NCI-H510A (cell line): ENCODE measurements around the gene MRPL34.

Source experiments
- DNase-seq: peaks from one replicate; lab custom pipeline; 2025; lab: John Stamatoyannopoulos, UW

Gene MRPL34

DNA sequence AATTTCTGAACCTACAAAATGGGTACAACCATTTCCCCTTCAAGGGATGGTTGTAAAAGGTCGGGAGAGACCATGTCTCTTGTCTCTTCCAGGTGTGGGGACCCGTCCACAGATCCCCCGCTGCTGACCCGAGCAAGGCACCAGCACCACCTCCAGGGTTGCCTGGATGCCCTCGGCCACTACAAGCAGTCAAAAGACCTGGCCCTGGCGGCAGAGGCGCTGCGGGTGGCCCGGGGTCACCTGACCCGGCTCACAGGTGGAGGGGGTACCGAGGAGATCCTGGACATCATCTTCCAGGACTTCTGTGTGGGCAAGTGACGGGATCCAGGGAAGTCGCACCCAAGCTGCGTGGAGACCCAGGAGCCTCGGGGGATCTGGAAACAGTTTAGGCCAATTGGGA, 35.7 kb downstream of the MRPL34 start:
- no peak for DNase-seq

DNA sequence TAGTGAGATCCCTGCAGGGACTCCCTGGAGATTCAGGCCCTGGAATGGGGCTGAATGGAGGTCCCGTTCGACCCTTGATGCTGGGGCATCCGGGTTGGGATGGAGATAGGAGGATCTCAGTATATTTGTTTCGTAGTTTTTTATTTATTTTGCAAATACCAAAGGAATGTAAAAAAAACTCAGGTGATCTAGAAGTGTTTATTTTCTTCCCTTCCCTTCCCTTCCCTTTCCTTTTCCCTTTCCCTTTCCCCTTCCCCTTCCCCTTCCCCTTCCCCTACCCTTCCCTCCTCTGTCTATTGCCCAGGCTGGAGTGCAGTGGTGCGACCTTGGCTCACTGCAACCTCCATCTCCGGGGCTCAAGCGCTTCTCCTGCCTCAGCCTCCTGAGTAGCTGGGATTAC, 36.2 kb downstream of the MRPL34 start:
- no peak for DNase-seq

DNA sequence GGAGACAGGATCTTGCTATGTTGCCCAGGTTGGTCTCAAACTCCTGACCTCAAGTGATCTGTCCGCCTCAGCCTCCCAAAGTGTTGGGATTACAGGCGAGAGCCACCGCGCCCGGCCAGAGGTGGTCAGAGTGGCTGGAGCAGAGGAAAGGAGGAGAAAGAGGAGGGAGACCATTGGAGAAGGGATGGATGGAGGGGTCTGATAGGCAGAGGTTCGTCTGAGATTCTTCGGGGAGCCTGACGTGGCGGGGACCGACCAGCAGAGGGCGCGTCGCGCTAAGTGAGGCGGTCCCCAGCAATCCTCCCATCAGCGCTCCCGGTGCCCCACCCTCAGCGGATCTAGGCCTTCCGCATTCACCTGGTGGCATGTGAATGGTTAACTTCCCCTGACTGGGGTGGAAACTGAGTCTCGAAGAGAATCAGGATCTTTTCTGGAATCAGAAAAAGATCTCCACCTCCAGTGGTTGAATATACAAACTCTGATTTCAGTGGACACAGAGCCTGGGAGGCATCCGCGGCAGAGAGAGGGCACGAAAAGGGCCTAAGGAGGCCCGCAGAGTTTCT, 40.5 kb downstream of the MRPL34 start:
- DNase-seq, result no peak

DNA sequence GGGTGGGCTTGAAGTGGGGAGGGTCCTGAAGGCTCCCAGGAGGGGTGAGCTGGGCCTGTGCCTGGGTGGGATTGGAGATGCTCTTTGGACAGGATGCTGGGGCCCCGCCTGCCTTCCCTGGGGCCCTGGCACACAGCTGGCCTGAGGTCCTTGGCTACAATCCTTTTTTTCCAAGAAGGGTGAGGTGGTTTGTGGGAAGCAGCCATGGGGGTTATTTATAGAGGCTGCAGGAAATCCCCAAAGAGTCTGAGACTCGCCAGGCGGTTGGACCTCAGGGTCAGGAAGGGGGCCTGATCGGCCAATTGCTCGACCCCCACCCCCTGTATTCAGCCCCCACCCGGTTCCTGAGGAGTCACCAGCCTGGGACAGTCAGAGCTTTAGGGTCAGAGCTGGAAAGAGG, 41.7 kb downstream of the MRPL34 start:
- no peak for DNase-seq

DNA sequence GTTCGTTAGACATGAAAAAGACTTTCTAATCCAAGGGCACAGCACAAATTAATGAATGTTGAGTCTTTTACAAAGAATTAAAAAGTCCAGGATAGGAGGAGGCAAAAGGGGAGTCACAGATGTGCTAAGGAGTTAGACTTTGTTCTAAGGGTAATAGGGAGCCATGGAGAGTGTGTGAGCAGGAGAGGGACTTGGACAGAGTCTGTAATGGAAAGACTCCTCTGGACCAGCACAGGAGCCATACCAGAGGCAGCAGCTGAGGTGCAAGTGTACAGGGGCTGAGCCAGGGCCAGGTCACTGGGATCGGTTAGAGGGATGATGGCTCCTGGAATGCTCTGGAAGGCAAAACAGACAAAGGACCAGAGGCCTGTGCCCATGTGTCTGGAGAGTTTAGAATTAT, 42.2 kb downstream of the MRPL34 start:
- no peak for DNase-seq

DNA sequence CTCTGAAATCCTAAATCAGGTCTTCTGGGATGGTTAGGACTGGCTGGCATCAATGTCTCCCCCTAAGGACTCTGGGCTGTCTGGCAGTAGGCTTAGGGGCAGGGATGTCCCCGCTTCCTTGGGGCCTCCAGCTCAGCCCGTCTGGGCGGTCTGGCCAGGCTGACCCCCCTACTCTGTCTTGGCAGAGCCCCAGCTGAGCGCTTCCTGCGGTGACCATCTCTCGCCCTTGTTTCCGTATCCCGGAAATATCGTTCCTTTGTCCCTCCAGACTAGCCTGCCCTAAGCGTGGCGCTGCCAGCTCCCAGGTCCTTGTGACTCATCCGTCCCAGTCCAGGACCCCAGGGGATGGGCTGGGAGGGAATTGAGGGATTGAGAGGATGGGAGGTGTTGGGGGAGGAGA, 43.0 kb downstream of the MRPL34 start:
- DNase-seq, result no peak

DNA sequence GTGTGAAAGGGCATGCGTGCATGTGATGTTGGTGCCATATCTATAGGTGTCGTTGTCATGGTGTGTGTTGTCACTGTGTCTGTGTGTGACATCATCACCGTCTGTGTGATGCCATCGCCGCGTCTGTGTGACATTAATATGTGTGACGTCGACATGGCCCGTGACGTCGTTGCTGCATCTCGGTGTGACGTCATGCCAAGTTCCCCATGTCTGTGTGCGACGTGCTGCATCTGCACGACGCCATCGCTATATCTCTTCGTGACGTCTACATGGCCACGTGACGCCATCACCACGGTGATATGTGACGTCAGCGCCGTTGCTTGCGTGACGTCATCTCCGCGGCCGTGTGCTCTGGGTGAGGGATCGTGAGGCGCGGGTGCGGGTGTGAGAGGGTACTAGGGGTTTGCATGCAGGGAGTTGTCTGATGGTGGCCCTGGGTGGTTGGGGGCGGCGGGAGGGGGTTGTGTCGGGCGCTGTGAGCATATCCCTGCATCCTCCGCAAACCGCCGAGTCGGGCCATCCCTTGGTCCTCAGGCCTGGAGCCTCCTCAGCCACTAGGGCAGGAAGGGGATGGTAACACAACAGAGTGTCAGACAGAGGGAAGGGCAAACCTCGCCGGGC, 46.3 kb downstream of the MRPL34 start:
- no peak for DNase-seq

DNA sequence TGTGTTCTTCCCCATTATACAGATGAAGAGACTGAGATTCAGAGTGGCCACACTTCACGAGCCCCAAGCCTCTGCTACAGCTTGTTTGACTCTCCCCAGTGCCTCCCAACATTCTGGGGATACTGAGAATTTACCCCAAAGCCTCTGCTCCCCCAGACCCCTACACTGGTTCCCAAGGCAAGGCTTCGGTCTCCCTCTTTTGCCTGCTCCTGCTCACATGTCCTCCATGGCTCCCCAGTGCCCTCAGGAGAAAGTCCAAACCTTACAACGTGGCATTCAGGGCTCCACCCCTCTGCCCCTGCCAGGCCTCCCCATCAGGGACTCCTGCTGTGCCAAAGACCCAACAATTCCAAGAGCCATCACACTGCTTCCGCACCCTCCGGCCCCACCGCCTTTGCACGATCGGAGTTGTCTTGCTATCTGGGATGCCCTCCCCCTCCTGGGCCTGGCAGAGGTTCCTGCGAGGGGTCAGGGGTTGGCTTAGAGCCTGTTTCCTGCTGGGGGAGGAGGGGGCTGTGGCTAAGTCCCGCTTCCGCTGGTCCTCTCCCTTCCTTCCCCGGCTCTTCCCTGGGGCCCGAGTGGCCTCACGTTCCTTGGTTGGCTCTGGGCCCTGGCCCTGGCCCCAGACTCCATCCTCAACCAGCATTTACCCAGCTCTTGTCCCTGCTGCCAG, 47.1 kb downstream of the MRPL34 start:
- DNase-seq, result no peak

DNA sequence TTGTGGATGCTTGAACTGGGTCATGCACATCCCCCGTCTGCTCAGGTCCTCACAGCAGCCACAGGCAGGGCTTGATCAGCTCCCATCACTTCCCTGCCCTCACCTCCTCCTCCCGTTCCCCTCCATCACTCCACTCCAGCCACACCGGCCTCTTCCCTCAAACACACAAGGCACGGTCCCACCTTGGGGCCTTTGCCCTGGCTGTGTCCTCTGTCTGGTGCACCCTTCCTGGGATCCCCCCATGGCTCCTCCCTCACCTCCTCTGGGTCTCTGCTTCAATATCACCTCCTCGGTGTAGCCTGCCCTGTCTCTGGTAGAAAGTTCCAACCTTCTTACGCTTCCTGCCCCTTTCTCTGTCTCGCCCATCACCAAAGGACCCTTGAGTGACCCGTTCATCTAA, 47.7 kb downstream of the MRPL34 start:
- no peak for DNase-seq
